Activated CD4-positive, alpha-beta T cell treated with anti-CD3 and anti-CD28 coated beads, Interleukin-2, amount 10 ng/mL, durations not matched to agents 7 days and 5 days (primary cell): Measurements from ENCODE around the gene MED16. TPM values are rescaled to one million over a fixed set of nuclear protein-coding genes. Genes with fewer than 3 reads are reported as not detected.
"Not testable (repeated sequence)": the region's sequence is repeated elsewhere in the genome, so short reads cannot be mapped to it uniquely, and the experiment has no call there.

ENCODE experiments used
- CTCF ChIA-PET: fragments of 350-600 bp; sonication (Branson Sonifier 250); formaldehyde crosslinking; loops from one replicate; lab custom pipeline; 2021; ENCODE audit warnings: antibody characterized with exemption; lab: Charles Lee
- POLR2A ChIA-PET: fragments of 350-600 bp; sonication (Branson Sonifier 250); formaldehyde crosslinking; loops from one replicate; lab custom pipeline; 2021; ENCODE audit warnings: antibody characterized with exemption; lab: Charles Lee
- DNase-seq: peaks from one replicate; pipeline ENCODE4 v3.0.0-alpha.2; 2020
- H3K27ac Mint-ChIP-seq: one replicate; pipeline ENCODE4 v1.8.0; 2021; ENCODE audit warnings: mild to moderate bottlenecking, moderate library complexity, mixed read lengths
- H3K27me3 Mint-ChIP-seq: one replicate; pipeline ENCODE4 v1.8.0; 2021; ENCODE audit warnings: mixed read lengths
- H3K36me3 Mint-ChIP-seq: one replicate; pipeline ENCODE4 v1.8.0; 2021; ENCODE audit warnings: low read depth, mixed read lengths
- H3K4me1 Mint-ChIP-seq: one replicate; pipeline ENCODE4 v1.8.0; 2021; ENCODE audit warnings: mixed read lengths
- H3K4me3 Mint-ChIP-seq: one replicate; pipeline ENCODE4 v1.8.0; 2021; ENCODE audit warnings: mild to moderate bottlenecking, moderate library complexity, mixed read lengths
- H3K9me3 Mint-ChIP-seq: one replicate; pipeline ENCODE4 v1.8.0; 2021; ENCODE audit warnings: mixed read lengths
- total RNA-seq, 2 experiments: library from RNA; stranded (reverse); gene quantifications; one replicate each; pipeline ENCODE4 v1.2.3, GENCODE V29; 2021

MED16 gene
- total RNA-seq, 2 experiments from 2014 or later = 72.5 to 88.1 TPM

- no peaks in the 10 kb centered on the region for H3K27me3 Mint-ChIP-seq
- DNase-seq = peak; percentile 43
- no peak overlapping the region for H3K4me3 Mint-ChIP-seq
- ChIA-PET POLR2A (no interaction called here), CTCF (no interaction called here)
- H3K27ac Mint-ChIP-seq = peak overlapping the region; percentile 41
- H3K9me3 Mint-ChIP-seq = no peaks in the 10 kb centered on the region
- peaks cover 23% of the 10 kb centered on the region for H3K4me1 Mint-ChIP-seq
- H3K36me3 Mint-ChIP-seq = peaks cover 26% of the 10 kb centered on the region
Observed at GRCh38 chr19:900302-901111, 7.5 kb upstream of the MED16 start.

GRCh38 chr19:900043-900301, 7.0 kb upstream of the MED16 start:
- Mint-ChIP-seq H3K4me1 (peaks cover 21% of the 10 kb centered on the region), H3K36me3 (peaks cover 26% of the 10 kb centered on the region), H3K27me3 (no peaks in the 10 kb centered on the region), H3K27ac (peak overlapping the region; percentile 41), H3K4me3 (no peak overlapping the region), H3K9me3 (no peaks in the 10 kb centered on the region)
- POLR2A ChIA-PET = no interaction called here
- CTCF ChIA-PET = no interaction called here
- DNase-seq = no peak

GRCh38 chr19:899336-900042, 6.5 kb upstream of the MED16 start:
- H3K4me3 Mint-ChIP-seq = no peak overlapping the region
- H3K4me1 Mint-ChIP-seq = peaks cover 21% of the 10 kb centered on the region
- H3K27ac Mint-ChIP-seq = no peak overlapping the region
- no peak for DNase-seq
- H3K36me3 Mint-ChIP-seq = peaks cover 25% of the 10 kb centered on the region
- CTCF ChIA-PET = no interaction called here
- no peaks in the 10 kb centered on the region for H3K9me3 Mint-ChIP-seq
- no peaks in the 10 kb centered on the region for H3K27me3 Mint-ChIP-seq
- POLR2A ChIA-PET = no interaction called here

- POLR2A ChIA-PET = no interaction called here
- H3K36me3 Mint-ChIP-seq = peaks cover 20% of the 10 kb centered on the region
- peaks cover 19% of the 10 kb centered on the region for H3K4me1 Mint-ChIP-seq
- CTCF ChIA-PET = interaction anchor here (2.2 kb wide), 1 partner anchor 35 kb away, joined by 5 read pairs; no protein-coding TSS in a partner anchor
- H3K27me3 Mint-ChIP-seq = no peaks in the 10 kb centered on the region
- no peaks in the 10 kb centered on the region for H3K9me3 Mint-ChIP-seq
- H3K27ac Mint-ChIP-seq = no peak overlapping the region
- H3K4me3 Mint-ChIP-seq = no peak overlapping the region
- peak; percentile 54 for DNase-seq
Observed at GRCh38 chr19:898663-899062, 5.7 kb upstream of the MED16 start.

GRCh38 chr19:897442-898039, 4.6 kb upstream of the MED16 start:
- ChIA-PET POLR2A (no interaction called here), CTCF (interaction anchor here (0.6 to 2.2 kb wide), 5 partner anchors 9 to 296 kb away, joined by 3 to 6 read pairs (median 5); no protein-coding TSS in a partner anchor)
- no peak for DNase-seq
- peaks cover 26% of the 10 kb centered on the region for H3K4me1 Mint-ChIP-seq
- H3K4me3 Mint-ChIP-seq = no peak overlapping the region
- no peaks in the 10 kb centered on the region for H3K27me3 Mint-ChIP-seq
- H3K27ac Mint-ChIP-seq = no peak overlapping the region
- no peaks in the 10 kb centered on the region for H3K9me3 Mint-ChIP-seq
- peaks cover 21% of the 10 kb centered on the region for H3K36me3 Mint-ChIP-seq

- no peaks in the 10 kb centered on the region for H3K27me3 Mint-ChIP-seq
- no peak overlapping the region for H3K4me3 Mint-ChIP-seq
- peaks cover 27% of the 10 kb centered on the region for H3K4me1 Mint-ChIP-seq
- CTCF ChIA-PET = interaction anchor here (0.6 to 2.2 kb wide), 5 partner anchors 9 to 297 kb away, joined by 3 to 6 read pairs (median 5); no protein-coding TSS in a partner anchor
- no peaks in the 10 kb centered on the region for H3K9me3 Mint-ChIP-seq
- peaks cover 21% of the 10 kb centered on the region for H3K36me3 Mint-ChIP-seq
- no peak overlapping the region for H3K27ac Mint-ChIP-seq
- POLR2A ChIA-PET = no interaction called here
- DNase-seq = no peak
Observed at GRCh38 chr19:896999-897398, 4.0 kb upstream of the MED16 start.

GRCh38 chr19:896434-896833, 3.4 kb upstream of the MED16 start:
- ChIA-PET CTCF (interaction anchor here (0.6 to 2.2 kb wide), 5 partner anchors 10 to 56 kb away, joined by 3 to 6 read pairs (median 5); no protein-coding TSS in a partner anchor), POLR2A (no interaction called here)
- DNase-seq = no peak
- H3K9me3 Mint-ChIP-seq = no peaks in the 10 kb centered on the region
- H3K4me3 Mint-ChIP-seq = no peak overlapping the region
- peaks cover 20% of the 10 kb centered on the region for H3K36me3 Mint-ChIP-seq
- H3K27me3 Mint-ChIP-seq = no peaks in the 10 kb centered on the region
- H3K27ac Mint-ChIP-seq = no peak overlapping the region
- H3K4me1 Mint-ChIP-seq = peaks cover 26% of the 10 kb centered on the region

- CTCF ChIA-PET = interaction anchor here (1.2 to 2.0 kb wide), 3 partner anchors 17 to 29 kb away, joined by 3 to 17 read pairs (median 13); no protein-coding TSS in a partner anchor
- no peak for DNase-seq
- H3K27ac Mint-ChIP-seq = peak overlapping the region; percentile 85
Observed at GRCh38 chr19:892243-892893, 619 bp downstream of the MED16 start.

GRCh38 chr19:891421-892200, 1.4 kb downstream of the MED16 start:
- H3K27me3 Mint-ChIP-seq, POLR2A ChIA-PET, DNase-seq, H3K9me3 Mint-ChIP-seq: not testable (repeated sequence)
- peak overlapping the region; percentile 64 for H3K27ac Mint-ChIP-seq
- CTCF ChIA-PET = interaction anchor here (2.0 kb wide), 1 partner anchor 18 kb away, joined by 17 read pairs; no protein-coding TSS in a partner anchor
- H3K36me3 Mint-ChIP-seq = peaks cover 13% of the 10 kb centered on the region
- peak overlapping the region; percentile 77 for H3K4me3 Mint-ChIP-seq
- peaks cover 27% of the 10 kb centered on the region for H3K4me1 Mint-ChIP-seq

More at GRCh38 chr19:892243-892893, 619 bp downstream of the MED16 start:
- Mint-ChIP-seq H3K4me1 (peaks cover 28% of the 10 kb centered on the region), H3K9me3 (no peaks in the 10 kb centered on the region), H3K4me3 (peak overlapping the region; percentile 77), H3K36me3 (peaks cover 15% of the 10 kb centered on the region), H3K27me3 (no peaks in the 10 kb centered on the region)
- POLR2A ChIA-PET = interaction anchor here (0.6 kb wide), 1 partner anchor 18 kb away, joined by 3 read pairs; no protein-coding TSS in a partner anchor

GRCh38 chr19:890831-891230, 2.2 kb downstream of the MED16 start:
- H3K36me3 Mint-ChIP-seq = peaks cover 13% of the 10 kb centered on the region
- H3K27ac Mint-ChIP-seq = peak overlapping the region; percentile 82
- DNase-seq = no peak
- H3K9me3 Mint-ChIP-seq = no peaks in the 10 kb centered on the region
- peak overlapping the region; percentile 61 for H3K4me3 Mint-ChIP-seq
- CTCF ChIA-PET = no interaction called here
- POLR2A ChIA-PET = no interaction called here
- no peaks in the 10 kb centered on the region for H3K27me3 Mint-ChIP-seq
- H3K4me1 Mint-ChIP-seq = peaks cover 26% of the 10 kb centered on the region

- ChIA-PET POLR2A (no interaction called here), CTCF (interaction anchor here (0.9 kb wide), 1 partner anchor 26 kb away, joined by 4 read pairs; no protein-coding TSS in a partner anchor)
- peak overlapping the region; percentile 31 for H3K27ac Mint-ChIP-seq
- no peaks in the 10 kb centered on the region for H3K27me3 Mint-ChIP-seq
- no peak overlapping the region for H3K4me3 Mint-ChIP-seq
- peaks cover 15% of the 10 kb centered on the region for H3K36me3 Mint-ChIP-seq
- no peak for DNase-seq
- H3K9me3 Mint-ChIP-seq = no peaks in the 10 kb centered on the region
- peaks cover 24% of the 10 kb centered on the region for H3K4me1 Mint-ChIP-seq
Observed at GRCh38 chr19:889662-890295, 3.2 kb downstream of the MED16 start.
